H9 (cell line): Measurements from ENCODE around the gene SYNRG. TPM values are rescaled to one million over a fixed set of nuclear protein-coding genes. Genes with fewer than 3 reads are reported as not detected.

Source experiments
- DNase-seq: peaks from one replicate; pipeline ENCODE4 v3.0.0-alpha.2; 2017
- H2AFZ ChIP-seq: one replicate; pipeline ENCODE4 v1.6.1; 2013; ENCODE audit warnings: mild to moderate bottlenecking, low read length, control low read depth, moderate library complexity
- H2AK5ac ChIP-seq: 2 replicates; pipeline ENCODE4 v1.6.1; 2013; ENCODE audit warnings: low read length, control low read depth, mixed read lengths; ENCODE audit not compliant: insufficient read length
- H2BK120ac ChIP-seq: one replicate; pipeline ENCODE4 v1.6.1; 2013; ENCODE audit warnings: low read depth, mild to moderate bottlenecking, low read length, control low read depth, inconsistent platforms; ENCODE audit not compliant: poor library complexity, severe bottlenecking
- H2BK12ac ChIP-seq: 2 replicates; pipeline ENCODE4 v1.6.1; 2013; ENCODE audit warnings: low read length, control low read depth, mixed read lengths, low read depth; ENCODE audit not compliant: insufficient read length
- H2BK15ac ChIP-seq: 2 replicates; pipeline ENCODE4 v1.6.1; 2013; ENCODE audit warnings: low read depth, low read length, control low read depth
- H2BK20ac ChIP-seq: one replicate; pipeline ENCODE4 v1.6.1; 2013; ENCODE audit warnings: low read depth, mild to moderate bottlenecking, low read length, control low read depth, inconsistent platforms; ENCODE audit not compliant: poor library complexity, severe bottlenecking
- H2BK5ac ChIP-seq: 2 replicates; pipeline ENCODE4 v1.6.1; 2013; ENCODE audit warnings: low read length, control low read depth, mixed read lengths; ENCODE audit not compliant: insufficient read length
- H3K14ac ChIP-seq: 2 replicates; pipeline ENCODE4 v1.6.1; 2013; ENCODE audit warnings: low read length, control low read depth; ENCODE audit not compliant: insufficient read depth
- H3K18ac ChIP-seq: 2 replicates; pipeline ENCODE4 v1.6.1; 2013; ENCODE audit warnings: low read depth, mild to moderate bottlenecking, mixed read lengths, low read length, control low read depth; ENCODE audit not compliant: insufficient read length
- H3K23ac ChIP-seq: 2 replicates; pipeline ENCODE4 v1.6.1; 2013; ENCODE audit warnings: low read length, control low read depth, mixed read lengths, low read depth; ENCODE audit not compliant: insufficient read length
- H3K23me2 ChIP-seq: 2 replicates; pipeline ENCODE4 v1.6.1; 2013; ENCODE audit warnings: low read depth, mild to moderate bottlenecking, mixed read lengths, low read length, control low read depth; ENCODE audit not compliant: insufficient read length, poor library complexity, severe bottlenecking
- H3K27ac ChIP-seq: 2 replicates; pipeline ENCODE4 v1.5.1; 2013; ENCODE audit warnings: low read length, control low read depth, mixed read lengths, low read depth; ENCODE audit not compliant: insufficient read length
- H3K27me3 ChIP-seq: 2 replicates; pipeline ENCODE4 v1.6.1; 2013; ENCODE audit warnings: low read length, control low read depth, inconsistent platforms; ENCODE audit not compliant: insufficient read depth
- H3K4ac ChIP-seq: 2 replicates; pipeline ENCODE4 v1.6.1; 2013; ENCODE audit warnings: low read depth, mild to moderate bottlenecking, control low read depth, inconsistent platforms, low read length, moderate library complexity
- H3K4me1 ChIP-seq: 2 replicates; pipeline ENCODE4 v1.6.1; 2013; ENCODE audit warnings: low read length, control low read depth, inconsistent platforms; ENCODE audit not compliant: insufficient read depth
- H3K4me2 ChIP-seq: 2 replicates; pipeline ENCODE4 v1.6.1; 2013; ENCODE audit warnings: low read length, control low read depth, mixed read lengths; ENCODE audit not compliant: insufficient read length, insufficient read depth
- H3K56ac ChIP-seq: 2 replicates; pipeline ENCODE4 v1.6.1; 2013; ENCODE audit warnings: low read depth, mild to moderate bottlenecking, mixed read lengths, low read length, control low read depth; ENCODE audit not compliant: insufficient read length
- H3K79me1 ChIP-seq: 2 replicates; pipeline ENCODE4 v1.6.1; 2013; ENCODE audit warnings: low read depth, mild to moderate bottlenecking, moderate library complexity, low read length, control low read depth, inconsistent platforms; ENCODE audit not compliant: insufficient read depth, poor library complexity, severe bottlenecking
- H3K79me2 ChIP-seq: 2 replicates; pipeline ENCODE4 v1.6.1; 2013; ENCODE audit warnings: low read length, control low read depth, inconsistent platforms; ENCODE audit not compliant: insufficient read depth
- H3K9ac ChIP-seq: 2 replicates; pipeline ENCODE4 v1.6.1; 2013; ENCODE audit warnings: low read length, control low read depth, mixed read lengths; ENCODE audit not compliant: insufficient read length; ENCODE audit errors: extremely low read depth
- H3K9me3 ChIP-seq: one replicate; pipeline ENCODE4 v1.6.1; 2013; ENCODE audit warnings: low read depth, low read length, inconsistent platforms; ENCODE audit not compliant: control insufficient read depth
- H3T11ph ChIP-seq: one replicate; pipeline ENCODE4 v1.6.1; 2013; ENCODE audit warnings: mild to moderate bottlenecking, low read length, control low read depth, inconsistent platforms
- H4K20me1 ChIP-seq: one replicate; pipeline ENCODE4 v1.6.1; 2013; ENCODE audit not compliant: control insufficient read depth, insufficient read length, insufficient read depth
- H4K5ac ChIP-seq: 2 replicates; pipeline ENCODE4 v1.6.1; 2013; ENCODE audit warnings: low read depth, mild to moderate bottlenecking, mixed read lengths, low read length, control low read depth; ENCODE audit not compliant: insufficient read length
- H4K8ac ChIP-seq: replicated peaks from 2 replicates; pipeline ENCODE4 v1.6.1; 2013; ENCODE audit warnings: low read length, control low read depth, mixed read lengths, low read depth; ENCODE audit not compliant: insufficient read length
- H4K91ac ChIP-seq: 2 replicates; pipeline ENCODE4 v1.6.1; 2013; ENCODE audit warnings: low read depth, mild to moderate bottlenecking, moderate library complexity, mixed read lengths, low read length, control low read depth; ENCODE audit not compliant: insufficient read length
- H3K27ac Mint-ChIP-seq, 3 experiments: 2 replicates in 2 of 3; 3 replicates in 1 of 3; pipeline ENCODE4 v1.8.0; 2020 to 2021; ENCODE audit warnings: mixed read lengths in 3 of 3, mild to moderate bottlenecking in 1 of 3, moderate library complexity in 1 of 3
- H3K27me3 Mint-ChIP-seq: 2 replicates; pipeline ENCODE4 v1.8.0; 2021; ENCODE audit warnings: low read depth, mild to moderate bottlenecking, moderate library complexity, mixed read lengths
- H3K36me3 Mint-ChIP-seq, 3 experiments: 2 replicates in 2 of 3; 3 replicates in 1 of 3; pipeline ENCODE4 v1.8.0; 2020 to 2021; ENCODE audit warnings: low read depth in 3 of 3, mixed read lengths in 3 of 3; ENCODE audit not compliant: insufficient read depth in 1 of 3
- H3K4me1 Mint-ChIP-seq, 2 experiments: 2 replicates each; pipeline ENCODE4 v1.8.0; 2020; ENCODE audit warnings: mixed read lengths in 2 of 2
- H3K4me3 Mint-ChIP-seq, 2 experiments: 2 replicates in 1 of 2; 3 replicates in 1 of 2; pipeline ENCODE4 v1.8.0; 2020 to 2021; ENCODE audit warnings: mild to moderate bottlenecking in 2 of 2, mixed read lengths in 2 of 2, moderate library complexity in 1 of 2
- H3K9me3 Mint-ChIP-seq, 2 experiments: 2 replicates in 1 of 2; 3 replicates in 1 of 2; pipeline ENCODE4 v1.8.0; 2020; ENCODE audit warnings: mild to moderate bottlenecking in 2 of 2, mixed read lengths in 2 of 2, moderate library complexity in 1 of 2
- WGBS: extraction: QIAGEN DNeasy Blood & Tissue Kit; methylation state at CpG from one replicate; pipeline ENCODE4 v1.1.7; 2013; ENCODE audit warnings: missing lambda C conversion rate, low lambda C conversion rate, mixed read lengths; ENCODE audit not compliant: insufficient read length; ENCODE audit errors: extremely low coverage; 5-methylcytosine and 5-hydroxymethylcytosine counted together
- total RNA-seq: library from RNA; stranded (reverse); gene quantifications from 2 replicates; pipeline ENCODE4 v1.2.1, GENCODE V29; 2021
- TF ChIP-seq, protein P1 (sequence below): fragments of 200-600 bp; sonication (generic); conservative IDR thresholded peaks from 3 replicates; pipeline ENCODE4 v1.8.0; 2021; ENCODE audit warnings: antibody characterized with exemption, mild to moderate bottlenecking

Gene SYNRG
- total RNA-seq, 1 experiment from 2014 or later, result 30.5 TPM

DNA sequence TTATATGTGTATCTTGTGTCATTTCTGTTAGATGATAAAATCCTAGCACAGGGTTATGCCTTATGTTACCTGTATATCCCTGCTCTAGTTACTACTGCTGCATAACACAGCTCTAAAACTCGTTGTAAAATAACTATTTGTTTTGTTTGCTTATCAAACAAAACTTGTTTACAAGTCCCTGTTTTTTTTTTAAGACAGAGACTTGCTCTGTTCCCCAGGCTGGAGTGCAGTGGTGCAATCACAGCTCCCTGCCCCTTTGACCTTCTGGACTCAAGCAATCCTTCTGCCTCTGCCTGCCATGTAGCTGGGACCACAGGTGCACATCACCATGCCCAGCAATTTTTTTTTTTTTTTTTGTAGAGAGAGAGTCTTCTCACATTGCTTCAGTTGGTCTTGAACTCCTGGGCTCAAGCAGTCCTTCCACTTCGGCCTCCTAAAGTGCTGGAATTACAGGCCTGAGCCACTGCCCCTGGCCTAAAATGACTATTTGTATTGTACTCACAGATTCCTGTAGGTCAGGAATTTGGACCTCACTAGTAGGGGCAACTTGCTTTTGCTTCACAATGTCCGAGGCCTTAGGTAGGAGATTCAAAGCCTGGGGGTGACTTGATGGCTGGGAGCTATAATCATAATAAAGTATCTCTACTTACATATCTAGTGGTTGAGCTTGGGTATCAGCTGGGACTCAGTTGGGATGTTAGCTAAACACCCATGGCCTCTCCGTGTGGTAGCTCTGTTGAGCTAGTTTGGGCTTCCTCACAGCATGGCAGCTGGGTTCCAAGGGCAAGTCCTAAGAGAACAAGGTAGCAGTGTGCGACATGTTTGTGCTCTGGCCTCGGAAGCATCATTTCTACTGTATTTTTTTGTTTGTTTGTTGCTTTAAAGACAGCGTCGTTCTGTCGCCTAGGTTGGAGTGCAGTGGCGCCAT lies 106.9 kb downstream of the SYNRG start:
- H2BK12ac ChIP-seq, result no peak overlapping the region
- no peak overlapping the region for H2AFZ ChIP-seq
- Mint-ChIP-seq H3K4me1 (peaks cover 25 to 32% of the 10 kb centered on the region in 2 experiments), H3K4me3 (no peak overlapping the region), H3K27me3 (no peaks in the 10 kb centered on the region), H3K9me3 (no peaks in the 10 kb centered on the region), H3K27ac (peak overlapping the region; percentile 36 to 75 (median 70); a peak in 1 of 7 replicates), H3K36me3 (peaks cover 0 to 2% (median 2%) of the 10 kb centered on the region in 3 experiments; a peak in 1 of 7 replicates)
- H3K23me2 ChIP-seq, result no peaks in the 10 kb centered on the region
- no peak overlapping the region for H2AK5ac ChIP-seq
- H3K4me2 ChIP-seq, result no peak overlapping the region
- H3K27me3 ChIP-seq, result no peaks in the 10 kb centered on the region
- no peak overlapping the region for H2BK15ac ChIP-seq
- H3K23ac ChIP-seq, result no peak overlapping the region
- no peak overlapping the region for H3T11ph ChIP-seq
- H3K18ac ChIP-seq, result no peak overlapping the region
- TF ChIP-seq, protein P1, sequence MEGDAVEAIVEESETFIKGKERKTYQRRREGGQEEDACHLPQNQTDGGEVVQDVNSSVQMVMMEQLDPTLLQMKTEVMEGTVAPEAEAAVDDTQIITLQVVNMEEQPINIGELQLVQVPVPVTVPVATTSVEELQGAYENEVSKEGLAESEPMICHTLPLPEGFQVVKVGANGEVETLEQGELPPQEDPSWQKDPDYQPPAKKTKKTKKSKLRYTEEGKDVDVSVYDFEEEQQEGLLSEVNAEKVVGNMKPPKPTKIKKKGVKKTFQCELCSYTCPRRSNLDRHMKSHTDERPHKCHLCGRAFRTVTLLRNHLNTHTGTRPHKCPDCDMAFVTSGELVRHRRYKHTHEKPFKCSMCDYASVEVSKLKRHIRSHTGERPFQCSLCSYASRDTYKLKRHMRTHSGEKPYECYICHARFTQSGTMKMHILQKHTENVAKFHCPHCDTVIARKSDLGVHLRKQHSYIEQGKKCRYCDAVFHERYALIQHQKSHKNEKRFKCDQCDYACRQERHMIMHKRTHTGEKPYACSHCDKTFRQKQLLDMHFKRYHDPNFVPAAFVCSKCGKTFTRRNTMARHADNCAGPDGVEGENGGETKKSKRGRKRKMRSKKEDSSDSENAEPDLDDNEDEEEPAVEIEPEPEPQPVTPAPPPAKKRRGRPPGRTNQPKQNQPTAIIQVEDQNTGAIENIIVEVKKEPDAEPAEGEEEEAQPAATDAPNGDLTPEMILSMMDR, result no peak
- H2BK20ac ChIP-seq, result no peak overlapping the region
- no peak overlapping the region for H4K5ac ChIP-seq
- no peaks in the 10 kb centered on the region; the same call in 1 of the 2 replicates for H3K4me1 ChIP-seq
- H4K8ac ChIP-seq, result no peak overlapping the region
- H2BK5ac ChIP-seq, result no peak overlapping the region
- H4K91ac ChIP-seq, result no peak overlapping the region
- no peak overlapping the region for H3K4ac ChIP-seq
- WGBS, result no CpG with 5 or more reads among the region's 10 CpGs
- H3K14ac ChIP-seq, result no peak overlapping the region
- no peak for DNase-seq
- no peak overlapping the region for H3K9ac ChIP-seq
- no peaks in the 10 kb centered on the region for H3K79me1 ChIP-seq
- H2BK120ac ChIP-seq, result no peak overlapping the region
- no peak overlapping the region for H3K27ac ChIP-seq
- H4K20me1 ChIP-seq, result peaks cover 2% of the 10 kb centered on the region
- H3K56ac ChIP-seq, result no peak overlapping the region
- H3K79me2 ChIP-seq, result peaks cover 3% of the 10 kb centered on the region; the same call in 1 of the 2 replicates
- H3K9me3 ChIP-seq, result no peaks in the 10 kb centered on the region
